Epithelial cell of proximal tubule (primary cell): Measurements from ENCODE around the gene SMPDL3B. TPM values are rescaled to one million over a fixed set of nuclear protein-coding genes. Genes with fewer than 3 reads are reported as not detected.

Source experiments
- DNase-seq: peaks from one replicate; pipeline ENCODE4 v3.0.0-alpha.2; 2011; ENCODE audit warnings: low read depth
- H3K4me3 ChIP-seq: 2 replicates; pipeline ENCODE4 v1.5.1; 2011; ENCODE audit warnings: low read depth, mild to moderate bottlenecking, low read length
- CTCF ChIP-seq: conservative IDR thresholded peaks from 2 replicates; pipeline ENCODE4 v1.5.1; 2012; ENCODE audit warnings: low read depth, mild to moderate bottlenecking, low read length
- total RNA-seq: library from RNA; depleted of rRNA; stranded (reverse); fragments of >200 nt; gene quantifications from 2 replicates; pipeline ENCODE4 v1.2.3, GENCODE V29; 2015

SMPDL3B gene
- total RNA-seq, 1 donor from 2014 or later = 17.2 TPM

- TF ChIP-seq CTCF = no peak
- no peak for DNase-seq
- peak overlapping the region; percentile 79 for H3K4me3 ChIP-seq
Observed at GRCh38 chr1:27960762-27961645, 26.2 kb downstream of the SMPDL3B start.

GRCh38 chr1:27961646-27962221 is 26.9 kb downstream of the SMPDL3B start:
- peak overlapping the region; percentile 79 for H3K4me3 ChIP-seq
- DNase-seq = no peak
- no peak for TF ChIP-seq CTCF

GRCh38 chr1:27963393-27963792 is 28.6 kb downstream of the SMPDL3B start:
- no peak for DNase-seq
- no peak overlapping the region for H3K4me3 ChIP-seq
- no peak for TF ChIP-seq CTCF

- TF ChIP-seq CTCF = no peak
- no peak for DNase-seq
- no peak overlapping the region for H3K4me3 ChIP-seq
Observed at GRCh38 chr1:27966402-27967105, 31.8 kb downstream of the SMPDL3B start.

GRCh38 chr1:27967106-27967883 is 32.5 kb downstream of the SMPDL3B start:
- H3K4me3 ChIP-seq = no peak overlapping the region
- DNase-seq = no peak
- no peak for TF ChIP-seq CTCF

GRCh38 chr1:27967884-27968466 is 33.2 kb downstream of the SMPDL3B start:
- H3K4me3 ChIP-seq = no peak overlapping the region
- no peak for TF ChIP-seq CTCF
- DNase-seq = no peak
